ENCODE measurements around the gene LMX1A. TPM values are rescaled to one million over a fixed set of nuclear protein-coding genes. Genes with fewer than 3 reads are reported as not detected.

The LMX1A gene
- total RNA-seq, 2 experiments from 2014 or later: not detected

DNA sequence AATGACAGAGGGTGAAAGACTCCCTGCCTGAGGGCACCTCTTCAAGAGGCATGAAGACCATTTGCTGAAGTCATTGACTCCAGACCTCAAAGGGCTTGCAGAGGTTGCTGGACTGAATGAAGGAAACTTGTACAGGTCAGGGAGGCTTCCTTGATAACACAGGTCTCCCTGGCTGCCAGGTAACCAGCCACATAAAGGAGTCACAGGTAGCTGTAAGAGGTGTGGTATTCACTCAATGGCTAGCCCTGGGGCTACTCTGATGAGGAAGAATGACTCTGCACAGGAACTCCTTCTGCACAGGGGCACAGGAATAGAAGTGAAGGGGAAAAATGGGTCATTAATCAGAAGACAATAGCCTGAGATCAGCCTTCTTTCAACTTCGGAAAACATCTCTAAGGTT is 187.5 kb downstream of the LMX1A start:
- H3K36me3 Mint-ChIP-seq: no peaks in the 10 kb centered on the region
- H3K4me3 Mint-ChIP-seq: no peak overlapping the region
- H3K27me3 Mint-ChIP-seq: peaks cover 3% of the 10 kb centered on the region
- CTCF ChIA-PET: no interaction called here
- H3K4me1 Mint-ChIP-seq: no peaks in the 10 kb centered on the region
- H3K27ac Mint-ChIP-seq: no peak overlapping the region
- ATAC-seq (no peak), DNase-seq (no peak)
- H3K9me3 Mint-ChIP-seq (ENCODE audit: low read depth): no peaks in the 10 kb centered on the region

DNA sequence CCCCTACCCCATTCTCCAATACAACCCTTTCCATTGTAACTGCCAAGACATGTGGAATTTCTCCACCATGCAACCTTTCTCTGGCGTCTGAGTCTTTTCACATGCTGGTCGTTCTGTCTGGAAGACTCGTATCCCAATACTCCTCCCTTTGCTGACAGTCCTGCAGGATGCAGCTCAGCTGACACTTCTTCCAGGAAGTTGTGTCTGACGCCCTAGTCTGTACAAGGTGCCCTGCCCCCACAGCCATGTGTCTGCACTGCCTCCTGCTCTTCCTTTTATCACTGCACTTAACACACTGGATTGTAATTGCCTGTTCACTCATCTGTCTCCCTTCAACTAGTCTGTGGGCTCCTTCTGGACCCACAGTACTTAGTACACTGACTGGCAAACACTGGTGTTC is 188.0 kb downstream of the LMX1A start:
- no peak for ATAC-seq
- Mint-ChIP-seq H3K9me3 (ENCODE audit: low read depth) (no peaks in the 10 kb centered on the region), H3K4me1 (no peaks in the 10 kb centered on the region), H3K27ac (no peak overlapping the region), H3K27me3 (peaks cover 3% of the 10 kb centered on the region), H3K4me3 (no peak overlapping the region), H3K36me3 (no peaks in the 10 kb centered on the region)
- DNase-seq: no peak
- CTCF ChIA-PET: no interaction called here

DNA sequence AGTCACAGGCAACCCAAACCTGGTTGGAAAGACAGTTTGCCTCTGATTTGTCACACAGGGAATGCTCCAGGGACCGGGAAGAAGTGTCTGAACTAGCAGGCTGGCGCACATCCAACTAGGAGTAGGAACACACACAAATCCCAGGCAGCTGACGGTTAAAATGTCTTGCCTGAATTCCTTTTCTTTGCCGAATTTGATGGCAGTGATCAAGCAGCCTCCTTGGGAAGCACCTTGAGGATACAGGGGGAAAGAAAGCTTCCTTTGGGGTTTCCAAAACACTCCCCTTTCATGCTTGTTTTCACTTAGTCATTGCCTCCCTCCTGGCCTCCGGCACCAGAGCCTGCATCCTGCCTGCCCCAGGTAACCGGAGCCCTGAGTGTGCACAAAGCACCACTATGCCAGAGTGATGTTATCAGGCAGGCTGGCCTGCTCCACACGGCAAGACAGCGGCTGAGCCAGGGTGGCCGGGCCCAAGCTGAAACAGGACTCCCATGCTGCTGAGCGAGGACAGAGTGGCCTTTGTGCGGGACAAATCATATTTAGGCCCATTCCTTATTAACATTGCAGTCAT is 193.8 kb downstream of the LMX1A start:
- Mint-ChIP-seq H3K36me3 (no peaks in the 10 kb centered on the region), H3K27me3 (no peaks in the 10 kb centered on the region), H3K4me1 (no peaks in the 10 kb centered on the region), H3K27ac (no peak overlapping the region), H3K4me3 (no peak overlapping the region), H3K9me3 (ENCODE audit: low read depth) (no peaks in the 10 kb centered on the region)
- DNase-seq: no peak
- ATAC-seq: no peak
- CTCF ChIA-PET: no interaction called here

DNA sequence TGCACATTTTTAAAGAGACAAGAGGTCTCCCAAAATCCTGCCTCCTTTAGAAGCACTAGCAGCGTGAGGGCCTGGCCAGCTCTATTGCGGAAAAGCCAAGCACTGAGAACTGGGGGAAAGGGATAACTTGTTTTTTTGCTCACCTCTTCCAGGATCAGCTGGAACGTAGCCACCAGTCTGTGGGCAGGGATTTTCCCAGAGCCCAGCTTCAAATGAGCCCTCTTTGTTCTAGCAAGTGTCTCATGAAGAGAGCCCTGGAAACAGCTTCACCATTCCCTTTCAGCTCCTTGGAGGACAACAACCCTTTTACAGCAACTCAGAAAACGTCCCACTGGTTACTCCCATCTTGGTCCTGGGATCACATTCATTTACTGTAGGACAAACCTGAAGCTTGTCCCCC is 195.4 kb downstream of the LMX1A start:
- no peaks in the 10 kb centered on the region for H3K36me3 Mint-ChIP-seq
- H3K27me3 Mint-ChIP-seq: no peaks in the 10 kb centered on the region
- H3K4me1 Mint-ChIP-seq: no peaks in the 10 kb centered on the region
- no peak for DNase-seq
- CTCF ChIA-PET: no interaction called here
- H3K4me3 Mint-ChIP-seq: no peak overlapping the region
- H3K9me3 Mint-ChIP-seq (ENCODE audit: low read depth): no peaks in the 10 kb centered on the region
- ATAC-seq: no peak
- H3K27ac Mint-ChIP-seq: no peak overlapping the region

DNA sequence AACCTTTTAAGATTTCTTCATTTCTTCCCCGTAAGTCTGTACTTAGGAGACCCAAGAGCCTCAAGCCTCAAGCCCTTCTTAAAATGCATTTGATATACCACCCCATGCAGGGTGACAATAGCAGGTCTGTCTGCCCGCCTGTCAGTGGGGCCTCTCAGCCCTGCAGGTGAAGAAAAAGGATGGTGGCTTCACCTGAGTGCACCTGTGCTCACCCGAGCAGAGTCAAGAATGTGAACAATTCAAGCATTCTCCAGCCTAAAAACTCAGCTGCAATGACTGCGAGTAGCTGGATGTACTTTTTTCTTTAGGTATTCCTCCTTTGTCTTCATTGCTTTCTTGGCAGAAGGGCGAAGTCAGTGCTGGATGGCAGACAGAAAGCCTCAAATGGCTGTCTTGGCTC is 203.3 kb downstream of the LMX1A start:
- no peaks in the 10 kb centered on the region for H3K36me3 Mint-ChIP-seq
- no peaks in the 10 kb centered on the region for H3K4me1 Mint-ChIP-seq
- ATAC-seq (no peak), DNase-seq (no peak)
- peaks cover 3% of the 10 kb centered on the region for H3K27me3 Mint-ChIP-seq
- CTCF ChIA-PET: interaction anchor here (1.2 kb wide), 1 partner anchor 11 kb away, joined by 3 read pairs; no protein-coding TSS in a partner anchor
- H3K27ac Mint-ChIP-seq: no peak overlapping the region
- no peak overlapping the region for H3K4me3 Mint-ChIP-seq
- H3K9me3 Mint-ChIP-seq (ENCODE audit: low read depth): no peaks in the 10 kb centered on the region

DNA sequence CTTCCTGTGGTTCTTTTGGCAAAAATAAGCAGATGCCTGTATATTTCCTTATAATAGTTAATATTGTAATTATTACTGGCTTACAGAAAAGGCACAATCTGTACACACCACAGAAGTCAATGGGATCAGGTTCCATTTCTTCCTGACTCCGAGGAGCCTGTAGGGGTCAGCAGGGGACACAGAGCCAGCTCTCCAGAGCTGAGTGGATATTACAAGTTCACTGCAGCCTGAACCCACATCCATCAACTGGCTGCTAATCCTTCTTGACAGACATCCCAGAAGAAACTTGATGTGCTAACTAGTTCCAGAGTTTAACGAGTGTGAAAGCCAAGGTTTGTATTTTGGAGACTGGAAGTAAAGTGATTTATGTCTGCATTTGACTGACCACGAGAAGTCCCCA is 203.8 kb downstream of the LMX1A start:
- CTCF ChIA-PET: interaction anchor here (1.2 kb wide), 1 partner anchor 11 kb away, joined by 3 read pairs; no protein-coding TSS in a partner anchor
- DNase-seq: no peak

DNA sequence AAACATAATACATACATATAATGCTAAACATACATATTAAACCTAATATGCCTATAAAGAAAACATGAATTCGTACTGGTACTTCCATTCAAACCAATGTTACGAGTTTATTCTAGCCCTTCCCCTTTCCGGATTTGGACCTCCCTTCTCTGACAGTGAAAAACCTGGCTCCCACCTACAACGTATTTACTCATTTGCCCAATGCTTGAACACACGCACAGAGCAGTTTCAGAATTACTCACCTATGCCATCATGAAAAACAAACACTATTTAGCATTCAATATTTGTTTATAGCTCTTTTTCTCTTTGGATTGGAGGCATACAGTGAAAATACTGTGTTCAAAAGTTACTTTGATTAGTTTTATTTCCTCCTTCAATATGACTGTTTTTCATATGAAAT is 204.4 kb downstream of the LMX1A start:
- no peak overlapping the region for H3K27ac Mint-ChIP-seq
- no peak overlapping the region for H3K4me3 Mint-ChIP-seq
- CTCF ChIA-PET: no interaction called here
- ATAC-seq: no peak
- H3K4me1 Mint-ChIP-seq: no peaks in the 10 kb centered on the region
- no peak for DNase-seq
- H3K27me3 Mint-ChIP-seq: peaks cover 3% of the 10 kb centered on the region
- H3K36me3 Mint-ChIP-seq: no peaks in the 10 kb centered on the region
- H3K9me3 Mint-ChIP-seq (ENCODE audit: low read depth): no peaks in the 10 kb centered on the region

More for the DNA sequence above, 203.8 kb downstream of the LMX1A start:
- Mint-ChIP-seq H3K27me3 (peaks cover 3% of the 10 kb centered on the region), H3K9me3 (ENCODE audit: low read depth) (no peaks in the 10 kb centered on the region), H3K4me3 (no peak overlapping the region), H3K4me1 (no peaks in the 10 kb centered on the region), H3K36me3 (no peaks in the 10 kb centered on the region), H3K27ac (no peak overlapping the region)
- no peak for ATAC-seq

Other genes starting within 250 kb of the LMX1A start
- gene RXRG, start 88.4 kb upstream of the LMX1A start, total RNA-seq: not detected
- not detected for gene LRRC52, start 187.3 kb upstream of the LMX1A start, total RNA-seq

Data from activated CD8-positive, alpha-beta memory T cell treated with anti-CD3 and anti-CD28 coated beads, Interleukin-2, amount 10 ng/mL, durations not matched to agents 7 days and 5 days (primary cell).